Glomerular visceral epithelial cell (primary cell): ENCODE data around the gene CDH24.

Experiments used
- DNase-seq: peaks from one replicate; pipeline ENCODE4 v3.0.0-alpha.2; 2016; ENCODE audit errors: extremely low spot score

Gene CDH24

GRCh38 chr14:23089498-23090253, 32.4 kb upstream of the CDH24 start:
- no peak for DNase-seq

GRCh38 chr14:23086565-23086964, 29.2 kb upstream of the CDH24 start:
- no peak for DNase-seq

GRCh38 chr14:23085458-23085857, 28.1 kb upstream of the CDH24 start:
- no peak for DNase-seq

- no peak for DNase-seq
These were observed 23.2 kb upstream of the CDH24 start for GRCh38 chr14:23080474-23080873.

GRCh38 chr14:23079716-23080115, 22.4 kb upstream of the CDH24 start:
- no peak for DNase-seq

GRCh38 chr14:23078692-23079116, 21.4 kb upstream of the CDH24 start:
- DNase-seq = peak; percentile 91

- DNase-seq = no peak
These were observed 20.6 kb upstream of the CDH24 start for GRCh38 chr14:23077962-23078361.

- peak; percentile 47 for DNase-seq
These were observed 19.6 kb upstream of the CDH24 start for GRCh38 chr14:23076785-23077408.

- DNase-seq = no peak
These were observed 17.6 kb upstream of the CDH24 start for GRCh38 chr14:23074906-23075305.

GRCh38 chr14:23071921-23072539, 14.7 kb upstream of the CDH24 start:
- no peak for DNase-seq

- DNase-seq = peak; percentile 88
These were observed 14.1 kb upstream of the CDH24 start for GRCh38 chr14:23071244-23071920.

- DNase-seq = no peak
These were observed 13.2 kb upstream of the CDH24 start for GRCh38 chr14:23070262-23071129.

GRCh38 chr14:23069413-23069806, 12.1 kb upstream of the CDH24 start:
- DNase-seq = no peak

- peak; percentile 94 for DNase-seq
These were observed 11.6 kb upstream of the CDH24 start for GRCh38 chr14:23068789-23069412.

GRCh38 chr14:23067847-23068788, 10.8 kb upstream of the CDH24 start:
- no peak for DNase-seq

GRCh38 chr14:23066855-23067744, 9.8 kb upstream of the CDH24 start:
- DNase-seq = no peak

GRCh38 chr14:23066368-23066767, 9.0 kb upstream of the CDH24 start:
- DNase-seq = no peak

- DNase-seq = no peak
These were observed 6.3 kb upstream of the CDH24 start for GRCh38 chr14:23063601-23064000.

GRCh38 chr14:23062002-23062401, 4.7 kb upstream of the CDH24 start:
- DNase-seq = peak; percentile 95
